Measurements from ENCODE around the gene MMP20.

- no peak for TF ChIP-seq CTCF (IDR thresholded peaks at IDR 0.05; ENCODE audit: low read length)
- no peak for TF ChIP-seq EZH2 (IDR thresholded peaks at IDR 0.05; ENCODE audit: borderline replicate concordance, low read length)
Observed at GRCh38 chr11:102632026-102632425, 6.9 kb upstream of the MMP20 start.
